GM08714 (cell line): ENCODE results near the gene GRK4.

Experiments
- H3K4me3 ChIP-seq: fragments of 200-500 bp; sonication (Bioruptor generic); 2 replicates; pipeline ENCODE4 v1.5.1; 2014; ENCODE audit warnings: mild to moderate bottlenecking, low read length, inconsistent platforms
- ZNF274 ChIP-seq: IDR thresholded peaks from 2 replicates; pipeline ENCODE4 v1.6.1; 2012; ENCODE audit warnings: mild to moderate bottlenecking, low read depth, low read length

The GRK4 gene

GRCh38 chr4:3077796-3078195, 114.4 kb downstream of the GRK4 start:
- no peak for TF ChIP-seq ZNF274
- H3K4me3 ChIP-seq = peak overlapping the region; percentile 95; the same call in 1 of the 2 replicates

- TF ChIP-seq ZNF274 = no peak
- H3K4me3 ChIP-seq = peak overlapping the region; percentile 50; the same call in 1 of the 2 replicates
Observed at GRCh38 chr4:3079694-3080123, 116.3 kb downstream of the GRK4 start.

GRCh38 chr4:3082925-3083515, 119.6 kb downstream of the GRK4 start:
- no peak for TF ChIP-seq ZNF274
- no peak overlapping the region for H3K4me3 ChIP-seq

GRCh38 chr4:3083732-3084131, 120.4 kb downstream of the GRK4 start:
- no peak overlapping the region for H3K4me3 ChIP-seq
- TF ChIP-seq ZNF274 = no peak

- TF ChIP-seq ZNF274 = no peak
- no peak overlapping the region for H3K4me3 ChIP-seq
Observed at GRCh38 chr4:3085948-3086670, 122.7 kb downstream of the GRK4 start.

- H3K4me3 ChIP-seq = no peak overlapping the region
- no peak for TF ChIP-seq ZNF274
Observed at GRCh38 chr4:3087115-3087797, 123.9 kb downstream of the GRK4 start.
